Measurements from ENCODE around the gene ABRACL. TPM values are rescaled to one million over a fixed set of nuclear protein-coding genes. Genes with fewer than 3 reads are reported as not detected.
A peak's percentile ranks its signal among the peaks of the same experiment; 100 is the strongest.

Gene ABRACL
- total RNA-seq, 1 donor from 2014 or later, result 71.6 TPM

GRCh38 chr6:139027620-139028182 is 844 bp upstream of the ABRACL start:
- Mint-ChIP-seq H3K36me3 (ENCODE audit: insufficient read depth) (peaks cover 2% of the 10 kb centered on the region), H3K9me3 (ENCODE audit: low read depth) (no peaks in the 10 kb centered on the region), H3K4me1 (ENCODE audit: low read depth) (peaks cover 15% of the 10 kb centered on the region), H3K27ac (peak overlapping the region; percentile 98), H3K4me3 (ENCODE audit: low read depth) (peak overlapping the region; percentile 87), H3K27me3 (peaks cover 15% of the 10 kb centered on the region)
- TF ChIP-seq, protein P1, sequence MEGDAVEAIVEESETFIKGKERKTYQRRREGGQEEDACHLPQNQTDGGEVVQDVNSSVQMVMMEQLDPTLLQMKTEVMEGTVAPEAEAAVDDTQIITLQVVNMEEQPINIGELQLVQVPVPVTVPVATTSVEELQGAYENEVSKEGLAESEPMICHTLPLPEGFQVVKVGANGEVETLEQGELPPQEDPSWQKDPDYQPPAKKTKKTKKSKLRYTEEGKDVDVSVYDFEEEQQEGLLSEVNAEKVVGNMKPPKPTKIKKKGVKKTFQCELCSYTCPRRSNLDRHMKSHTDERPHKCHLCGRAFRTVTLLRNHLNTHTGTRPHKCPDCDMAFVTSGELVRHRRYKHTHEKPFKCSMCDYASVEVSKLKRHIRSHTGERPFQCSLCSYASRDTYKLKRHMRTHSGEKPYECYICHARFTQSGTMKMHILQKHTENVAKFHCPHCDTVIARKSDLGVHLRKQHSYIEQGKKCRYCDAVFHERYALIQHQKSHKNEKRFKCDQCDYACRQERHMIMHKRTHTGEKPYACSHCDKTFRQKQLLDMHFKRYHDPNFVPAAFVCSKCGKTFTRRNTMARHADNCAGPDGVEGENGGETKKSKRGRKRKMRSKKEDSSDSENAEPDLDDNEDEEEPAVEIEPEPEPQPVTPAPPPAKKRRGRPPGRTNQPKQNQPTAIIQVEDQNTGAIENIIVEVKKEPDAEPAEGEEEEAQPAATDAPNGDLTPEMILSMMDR (IDR thresholded peaks at IDR 0.05; ENCODE audit: unreplicated experiment), result no peak
- no peak for DNase-seq (ENCODE audit: low spot score, unreplicated experiment)

DNA sequence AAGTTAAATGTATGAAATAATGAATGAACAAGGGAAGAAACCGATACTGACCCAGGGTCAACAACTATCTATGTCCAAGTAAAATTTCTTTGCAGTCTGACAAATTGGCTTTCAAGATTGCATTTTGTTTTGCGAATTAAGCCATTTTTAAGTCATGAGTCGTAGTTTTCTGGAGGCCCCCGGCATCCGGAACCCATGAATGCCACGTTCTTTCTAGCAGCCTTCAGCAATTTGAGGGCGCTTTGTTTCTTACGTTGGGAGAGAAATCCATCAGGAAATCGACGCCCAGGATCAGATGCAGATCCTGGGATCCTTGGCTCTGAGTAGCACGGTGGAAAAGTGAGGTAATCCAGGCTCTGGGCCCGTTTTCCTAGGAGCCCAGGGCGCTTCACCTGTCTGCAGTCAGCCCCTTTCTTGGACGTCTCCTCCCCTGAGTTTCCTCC is 309 bp upstream of the ABRACL start:
- H3K27me3 Mint-ChIP-seq, result peaks cover 12% of the 10 kb centered on the region
- TF ChIP-seq, protein P1 (IDR thresholded peaks at IDR 0.05; ENCODE audit: unreplicated experiment), result no peak
- peaks cover 4% of the 10 kb centered on the region for H3K36me3 Mint-ChIP-seq (ENCODE audit: insufficient read depth)
- peak overlapping the region; percentile 98 for H3K27ac Mint-ChIP-seq
- H3K4me3 Mint-ChIP-seq (ENCODE audit: low read depth), result peak overlapping the region; percentile 87
- H3K9me3 Mint-ChIP-seq (ENCODE audit: low read depth), result no peaks in the 10 kb centered on the region
- peaks cover 19% of the 10 kb centered on the region for H3K4me1 Mint-ChIP-seq (ENCODE audit: low read depth)
- no peak for DNase-seq (ENCODE audit: low spot score, unreplicated experiment)

- Mint-ChIP-seq H3K4me3 (ENCODE audit: low read depth) (peak overlapping the region; percentile 87), H3K4me1 (ENCODE audit: low read depth) (peaks cover 16% of the 10 kb centered on the region)
Measured at GRCh38 chr6:139029470-139030227, 1.1 kb downstream of the ABRACL start.

GRCh38 chr6:139030228-139030963 is 1.9 kb downstream of the ABRACL start:
- TF ChIP-seq, protein P1 (IDR thresholded peaks at IDR 0.05; ENCODE audit: unreplicated experiment), result no peak
- Mint-ChIP-seq H3K4me3 (ENCODE audit: low read depth) (no peak overlapping the region), H3K27me3 (peaks cover 3% of the 10 kb centered on the region), H3K27ac (no peak overlapping the region), H3K4me1 (ENCODE audit: low read depth) (peaks cover 16% of the 10 kb centered on the region), H3K9me3 (ENCODE audit: low read depth) (no peaks in the 10 kb centered on the region), H3K36me3 (ENCODE audit: insufficient read depth) (peaks cover 17% of the 10 kb centered on the region)
- no peak for DNase-seq (ENCODE audit: low spot score, unreplicated experiment)

More at GRCh38 chr6:139029470-139030227, 1.1 kb downstream of the ABRACL start:
- H3K27me3 Mint-ChIP-seq, result peaks cover 3% of the 10 kb centered on the region
- no peaks in the 10 kb centered on the region for H3K9me3 Mint-ChIP-seq (ENCODE audit: low read depth)
- TF ChIP-seq, protein P1 (IDR thresholded peaks at IDR 0.05; ENCODE audit: unreplicated experiment), result no peak
- peaks cover 11% of the 10 kb centered on the region for H3K36me3 Mint-ChIP-seq (ENCODE audit: insufficient read depth)
- peak; percentile 41 for DNase-seq (ENCODE audit: low spot score, unreplicated experiment)
- H3K27ac Mint-ChIP-seq, result no peak overlapping the region

- TF ChIP-seq, protein P1 (IDR thresholded peaks at IDR 0.05; ENCODE audit: unreplicated experiment), result no peak
- no peak overlapping the region for H3K4me3 Mint-ChIP-seq (ENCODE audit: low read depth)
- no peaks in the 10 kb centered on the region for H3K27me3 Mint-ChIP-seq
- H3K27ac Mint-ChIP-seq, result no peak overlapping the region
- H3K9me3 Mint-ChIP-seq (ENCODE audit: low read depth), result no peaks in the 10 kb centered on the region
- peaks cover 5% of the 10 kb centered on the region for H3K4me1 Mint-ChIP-seq (ENCODE audit: low read depth)
- no peak for DNase-seq (ENCODE audit: low spot score, unreplicated experiment)
- peaks cover 34% of the 10 kb centered on the region for H3K36me3 Mint-ChIP-seq (ENCODE audit: insufficient read depth)
Measured at GRCh38 chr6:139037490-139037889, 8.9 kb downstream of the ABRACL start.
